Cardiac muscle cell (in vitro differentiated cells and primary cell): ENCODE data around the gene RFX8. TPM values are rescaled to one million over a fixed set of nuclear protein-coding genes. Genes with fewer than 3 reads are reported as not detected.

Experiments used
- DNase-seq, 2 donors: peaks; one replicate each; pipeline versions ENCODE4 v3.0.0 to v3.0.0-alpha.2; 2010 to 2017; ENCODE audit warnings: low read depth in 1 of 2, low spot score in 1 of 2
- H3K27ac ChIP-seq: fragments of 200-600 bp; sonication (generic); 2 replicates; pipeline ENCODE4 v1.5.1; 2016
- H3K27me3 ChIP-seq: fragments of 200-600 bp; sonication (generic); 2 replicates; pipeline ENCODE4 v1.6.0; 2016; ENCODE audit warnings: control low read depth
- H3K36me3 ChIP-seq: fragments of 200-600 bp; sonication (generic); 2 replicates; pipeline ENCODE4 v1.5.1; 2016; ENCODE audit warnings: control low read depth
- H3K4me1 ChIP-seq: fragments of 200-600 bp; sonication (generic); 2 replicates; pipeline ENCODE4 v1.8.1; 2017; ENCODE audit warnings: low read depth, mild to moderate bottlenecking, mixed run types
- H3K4me3 ChIP-seq: fragments of 200-600 bp; sonication (generic); 2 replicates; pipeline ENCODE4 v1.5.1; 2016; ENCODE audit warnings: mild to moderate bottlenecking
- H3K9me3 ChIP-seq: fragments of 200-600 bp; sonication (generic); 2 replicates; pipeline ENCODE4 v1.5.1; 2017; ENCODE audit warnings: low read depth, mild to moderate bottlenecking, control low read depth
- polyA plus RNA-seq: library from polyadenylated mRNA; unstranded; fragments of >200 nt; fragmentation: Nextera tagmentation; extraction: Ambion mirVana; gene quantifications from 2 replicates; pipeline ENCODE4 v1.2.1, GENCODE V29; 2016
- total RNA-seq: library from RNA; depleted of rRNA; stranded (reverse); fragments of >200 nt; gene quantifications from 2 replicates; pipeline ENCODE4 v1.2.3, GENCODE V29; 2016
- TF ChIP-seq, protein P1 (sequence below): IDR thresholded peaks from 2 replicates; pipeline ENCODE4 v1.5.1; 2012; ENCODE audit warnings: low read depth, mild to moderate bottlenecking, low read length

Gene RFX8
- total and polyA plus RNA-seq, 2 experiments from 2014 or later, result 0.12 TPM; not detected in 1

DNA sequence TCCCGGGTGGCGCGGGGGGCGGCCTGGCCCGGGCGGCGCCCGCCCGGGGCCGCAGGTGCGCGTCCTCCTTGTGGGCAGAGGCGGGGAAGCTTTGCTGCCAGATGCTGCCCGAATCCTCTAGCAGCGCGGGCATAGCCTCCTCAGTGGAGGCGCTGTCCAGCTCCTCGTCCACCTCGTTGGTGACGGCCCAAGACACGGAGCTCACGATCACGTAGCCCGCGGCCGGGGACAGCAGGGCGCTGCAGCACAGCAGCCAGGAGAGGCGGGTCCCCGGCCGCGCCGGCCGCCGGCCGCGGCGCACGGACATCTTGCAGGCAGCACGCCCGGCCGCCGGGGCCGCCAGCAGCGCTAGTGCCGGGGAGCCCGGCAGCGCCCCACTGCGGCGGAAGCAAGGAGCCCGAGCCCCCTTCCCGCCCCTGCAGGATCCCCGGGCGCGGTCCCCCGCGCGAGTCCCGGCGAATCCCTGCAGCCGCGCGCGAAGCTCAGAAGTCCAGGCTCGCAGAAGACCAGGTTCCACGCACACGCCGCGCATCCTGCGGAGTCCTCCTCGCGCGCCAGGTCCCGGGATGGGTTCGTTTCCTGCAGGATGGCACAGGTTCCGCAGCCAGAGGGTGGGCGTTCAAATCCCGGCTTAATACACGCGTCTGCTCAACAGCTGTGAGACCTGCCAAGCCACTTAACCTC lies 87.6 kb downstream of the RFX8 start, which contains the start of gene CREG2:
Gene CREG2, minus strand, starts transcription at position 353 of the 684 bp plus-strand sequence. Its CDS starts 46 bp downstream, at position 307.
- peak within 1 kb of the TSS; percentile 52 for H3K4me3 ChIP-seq
- TF ChIP-seq, protein P1, sequence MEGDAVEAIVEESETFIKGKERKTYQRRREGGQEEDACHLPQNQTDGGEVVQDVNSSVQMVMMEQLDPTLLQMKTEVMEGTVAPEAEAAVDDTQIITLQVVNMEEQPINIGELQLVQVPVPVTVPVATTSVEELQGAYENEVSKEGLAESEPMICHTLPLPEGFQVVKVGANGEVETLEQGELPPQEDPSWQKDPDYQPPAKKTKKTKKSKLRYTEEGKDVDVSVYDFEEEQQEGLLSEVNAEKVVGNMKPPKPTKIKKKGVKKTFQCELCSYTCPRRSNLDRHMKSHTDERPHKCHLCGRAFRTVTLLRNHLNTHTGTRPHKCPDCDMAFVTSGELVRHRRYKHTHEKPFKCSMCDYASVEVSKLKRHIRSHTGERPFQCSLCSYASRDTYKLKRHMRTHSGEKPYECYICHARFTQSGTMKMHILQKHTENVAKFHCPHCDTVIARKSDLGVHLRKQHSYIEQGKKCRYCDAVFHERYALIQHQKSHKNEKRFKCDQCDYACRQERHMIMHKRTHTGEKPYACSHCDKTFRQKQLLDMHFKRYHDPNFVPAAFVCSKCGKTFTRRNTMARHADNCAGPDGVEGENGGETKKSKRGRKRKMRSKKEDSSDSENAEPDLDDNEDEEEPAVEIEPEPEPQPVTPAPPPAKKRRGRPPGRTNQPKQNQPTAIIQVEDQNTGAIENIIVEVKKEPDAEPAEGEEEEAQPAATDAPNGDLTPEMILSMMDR, result peak; percentile 47
- no peaks in the 10 kb centered on the region for H3K9me3 ChIP-seq
- H3K36me3 ChIP-seq, result no peaks in the 10 kb centered on the region
- no peaks in the 10 kb centered on the region for H3K4me1 ChIP-seq
- DNase-seq, result peak; percentile 61 to 88
- peaks cover 65% of the 10 kb centered on the region for H3K27me3 ChIP-seq
- H3K27ac ChIP-seq, result no peak within 1 kb of the TSS

DNA sequence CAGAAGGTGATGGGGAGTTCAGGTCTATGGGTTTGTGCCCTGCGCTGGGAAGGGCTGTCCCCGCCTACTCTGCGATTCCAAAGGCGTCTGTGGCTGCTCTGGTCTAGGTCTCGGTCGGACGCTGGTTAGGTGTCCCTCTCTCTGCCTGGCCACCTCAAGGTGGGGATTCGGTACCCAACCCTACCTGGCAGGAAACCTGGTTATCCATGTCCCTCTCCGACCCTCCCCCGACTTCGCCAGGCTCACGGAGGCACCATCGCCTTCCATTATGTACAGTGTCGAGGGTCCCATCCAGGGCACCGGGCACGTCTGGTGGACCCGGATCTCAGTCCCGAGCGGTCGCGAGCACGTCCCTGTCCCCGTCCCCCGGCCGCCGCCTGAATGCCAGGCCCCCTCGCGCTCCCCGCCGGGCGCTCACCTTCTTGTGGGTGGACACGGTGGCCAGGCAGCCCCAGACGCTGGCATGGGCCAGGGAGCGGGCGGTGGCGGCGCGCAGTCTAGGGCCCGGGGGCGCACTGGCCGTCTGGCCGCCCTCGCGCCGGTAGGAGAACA lies 88.2 kb downstream of the RFX8 start:
- TF ChIP-seq, protein P1, result no peak
- Histone ChIP-seq H3K9me3 (no peaks in the 10 kb centered on the region), H3K36me3 (no peaks in the 10 kb centered on the region), H3K27ac (no peak overlapping the region), H3K4me1 (no peaks in the 10 kb centered on the region), H3K4me3 (peak overlapping the region; percentile 52), H3K27me3 (peaks cover 65% of the 10 kb centered on the region)
- DNase-seq, result no peak

DNA sequence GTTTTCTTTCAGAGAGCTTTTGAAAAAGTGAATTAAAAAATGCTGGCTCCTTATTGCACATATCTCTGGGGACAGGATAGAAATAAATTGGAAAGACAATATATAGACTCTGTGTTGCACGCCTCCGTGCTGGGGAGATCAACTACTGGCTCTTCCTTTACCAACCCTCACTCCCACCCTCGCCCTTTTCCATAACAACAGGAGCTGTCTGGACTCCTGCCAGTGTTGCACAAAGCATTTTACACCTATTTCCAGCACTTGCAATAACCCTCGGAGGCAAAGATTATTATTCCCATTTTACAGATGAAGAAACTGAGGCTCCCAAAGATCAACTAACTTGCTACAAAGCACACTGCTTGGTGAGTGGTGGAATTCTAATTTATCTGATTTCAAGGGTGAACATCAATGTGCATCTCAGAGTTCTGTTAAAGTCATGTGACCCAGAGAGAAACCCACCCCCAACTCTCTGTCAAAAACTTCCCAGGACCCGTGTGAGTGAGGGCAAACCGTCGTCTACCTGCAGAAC lies 91.8 kb downstream of the RFX8 start:
- no peak overlapping the region for H3K27ac ChIP-seq

DNA sequence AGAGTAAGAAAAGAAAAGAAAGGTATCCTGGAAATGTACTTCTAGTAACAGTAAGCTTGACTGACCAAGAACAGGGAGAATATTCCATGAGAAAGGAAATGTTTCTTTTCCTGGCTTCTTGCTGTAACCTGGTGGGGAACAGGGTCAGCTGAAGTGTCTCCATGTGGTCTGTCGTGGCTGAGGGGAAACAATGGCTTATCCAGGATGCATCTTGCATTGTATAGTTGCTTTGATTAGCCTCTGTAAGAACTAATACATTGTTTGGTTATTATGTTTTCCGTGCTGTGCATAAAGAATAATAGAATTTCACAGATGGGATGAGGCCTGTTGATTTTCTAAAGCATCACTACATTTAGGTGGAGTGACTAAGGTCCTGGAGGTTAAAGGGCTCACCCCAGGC lies 92.5 kb downstream of the RFX8 start:
- DNase-seq, result no peak
- Histone ChIP-seq H3K9me3 (no peaks in the 10 kb centered on the region), H3K27ac (no peak overlapping the region), H3K36me3 (no peaks in the 10 kb centered on the region), H3K27me3 (peaks cover 39% of the 10 kb centered on the region), H3K4me1 (no peaks in the 10 kb centered on the region), H3K4me3 (no peak overlapping the region)
- TF ChIP-seq, protein P1, result no peak

More for the DNA sequence above, 91.8 kb downstream of the RFX8 start:
- TF ChIP-seq, protein P1, result no peak
- H3K4me1 ChIP-seq, result no peaks in the 10 kb centered on the region
- H3K9me3 ChIP-seq, result no peaks in the 10 kb centered on the region
- H3K27me3 ChIP-seq, result peaks cover 46% of the 10 kb centered on the region
- H3K36me3 ChIP-seq, result no peaks in the 10 kb centered on the region
- H3K4me3 ChIP-seq, result no peak overlapping the region
- DNase-seq, result no peak

DNA sequence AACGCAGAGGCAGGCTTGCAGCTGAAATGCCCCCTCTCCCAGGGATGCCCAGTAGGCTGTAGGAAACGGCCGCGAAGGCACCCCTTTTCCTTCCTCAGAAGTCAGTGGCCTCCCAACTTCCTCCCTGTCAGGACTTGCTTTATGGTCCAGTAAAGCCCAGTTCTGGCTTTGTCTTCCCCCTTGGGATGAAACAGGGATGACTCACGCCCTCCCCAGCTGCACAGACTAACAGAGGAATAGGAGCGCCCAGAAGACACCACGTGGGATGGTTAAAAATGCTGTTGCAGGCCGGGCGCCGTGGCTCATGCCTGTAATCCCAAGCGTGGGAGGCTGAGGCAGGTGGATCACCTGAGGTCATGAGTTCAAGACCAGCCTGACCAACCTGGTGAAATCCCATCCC lies 94.5 kb downstream of the RFX8 start:
- Histone ChIP-seq H3K9me3 (no peaks in the 10 kb centered on the region), H3K4me1 (peaks cover 7% of the 10 kb centered on the region), H3K27me3 (peaks cover 21% of the 10 kb centered on the region), H3K4me3 (no peak overlapping the region), H3K36me3 (no peaks in the 10 kb centered on the region), H3K27ac (no peak overlapping the region)
- peak in 1 of 2 donors; percentile 81 for DNase-seq
- TF ChIP-seq, protein P1, result no peak
